K562 (cell line): ENCODE results near the gene FAM200B. TPM values are rescaled to one million over a fixed set of nuclear protein-coding genes. Genes with fewer than 3 reads are reported as not detected.

ENCODE experiments used
- ATAC-seq: fragments of 200-7000 bp; cut with Tn5 transposase; 3 replicates; pipeline ENCODE4 v1.9.1; 2020; ENCODE audit warnings: moderate library complexity
- BruUV-seq: library from RNA; stranded (reverse); fragments of 400-500 nt; replicated peaks from 2 replicates; lab custom pipeline; 2021; lab: Mats Ljungman, UMichigan
- CTCF ChIA-PET: fragments of 300-600 bp; formaldehyde crosslinking; extraction: SDS; loops from one replicate; lab custom pipeline; 2021; ENCODE audit warnings: low intra/inter-chr PET ratio; lab: Yijun Ruan, JAX
- POLR2A ChIA-PET: fragments of 300-600, 350-650 bp; sonication (Branson Sonifier 250); formaldehyde crosslinking; extraction: SDS; loops from one replicate; lab custom pipeline; 2021; ENCODE audit warnings: antibody characterized with exemption, inconsistent platforms; lab: Yijun Ruan, JAX
- DNase-seq, 4 experiments: peaks; one replicate each; pipeline versions ENCODE4 v3.0.0 to v3.0.0-alpha.2; 2011 to 2018; ENCODE audit warnings: low spot score in 3 of 4, mixed read lengths in 3 of 4; ENCODE audit errors: extremely low read depth in 1 of 4
- FAIRE-seq: peaks from 2 replicates; lab custom pipeline; 2011; peaks lifted over from hg19 to GRCh38; lab: Jason Lieb, UNC
- H2AFZ ChIP-seq: 2 replicates; pipeline ENCODE4 v1.6.0; 2011; ENCODE audit warnings: low read depth, low read length, control low read depth, inconsistent platforms
- H3K27ac ChIP-seq: fragments of 200-600 bp; 3 replicates; pipeline ENCODE4 v1.8.0; 2011; ENCODE audit warnings: low read depth, mild to moderate bottlenecking, control low read depth, inconsistent platforms, low read length, moderate library complexity, mixed read lengths; ENCODE audit errors: extremely low read depth
- H3K27me3 ChIP-seq, 2 experiments: fragments of 300-600 bp in 1 of 2; 2 replicates in 1 of 2; 3 replicates in 1 of 2; pipeline versions ENCODE4 v1.6.0 to v1.8.0; 2011; ENCODE audit warnings: inconsistent platforms in 2 of 2, low read length in 2 of 2, mild to moderate bottlenecking in 1 of 2, mixed read lengths in 1 of 2, moderate library complexity in 1 of 2; ENCODE audit not compliant: control insufficient read depth in 2 of 2, insufficient read depth in 2 of 2
- H3K36me3 ChIP-seq: fragments of 300-600 bp; 3 replicates; pipeline ENCODE4 v1.8.0; 2011; ENCODE audit warnings: mild to moderate bottlenecking, low read length, inconsistent platforms; ENCODE audit not compliant: control insufficient read depth, insufficient read depth
- H3K4me1 ChIP-seq, 2 experiments: fragments of 200-600 bp in 1 of 2; replicated peaks in 1 of 2; 2 replicates in 1 of 2; 3 replicates in 1 of 2; pipeline versions ENCODE4 v1.5.1 to v1.8.0; 2011; ENCODE audit warnings: inconsistent platforms in 2 of 2, low read length in 2 of 2, mild to moderate bottlenecking in 1 of 2, mixed read lengths in 1 of 2, moderate library complexity in 1 of 2; ENCODE audit not compliant: control insufficient read depth in 2 of 2, insufficient read depth in 2 of 2
- H3K4me2 ChIP-seq: 2 replicates; pipeline ENCODE4 v1.6.1; 2011; ENCODE audit warnings: low read length, control low read depth, inconsistent platforms, mixed read lengths; ENCODE audit not compliant: insufficient read depth
- H3K4me3 ChIP-seq: fragments of 200-600 bp; sonication (generic), shearing (Covaris generic); 2 replicates; pipeline ENCODE4 v1.5.1; 2016; ENCODE audit warnings: control low read depth, inconsistent platforms
- H3K79me2 ChIP-seq: fragments of 200-600 bp; 3 replicates; pipeline ENCODE4 v1.8.0; 2011; ENCODE audit warnings: low read length, inconsistent platforms; ENCODE audit not compliant: control insufficient read depth, insufficient read depth
- H3K9ac ChIP-seq, 2 experiments: 2 replicates each; pipeline versions ENCODE4 v1.6.0 to v1.6.1; 2011; ENCODE audit warnings: low read depth in 2 of 2, low read length in 2 of 2, control low read depth in 1 of 2, inconsistent platforms in 1 of 2, mild to moderate bottlenecking in 1 of 2, mixed read lengths in 1 of 2; ENCODE audit not compliant: insufficient read depth in 1 of 2
- H3K9me1 ChIP-seq: one replicate; pipeline ENCODE4 v1.6.0; 2011; ENCODE audit warnings: inconsistent platforms, mild to moderate bottlenecking, low read length, moderate library complexity; ENCODE audit not compliant: control insufficient read depth, insufficient read depth
- H3K9me3 ChIP-seq: replicated peaks from 2 replicates; pipeline ENCODE4 v1.5.1; 2011; ENCODE audit warnings: low read depth, low read length, inconsistent platforms; ENCODE audit not compliant: control insufficient read depth, insufficient read depth
- H4K20me1 ChIP-seq: replicated peaks from 2 replicates; pipeline ENCODE4 v1.6.1; 2011; ENCODE audit warnings: low read length, inconsistent platforms, mixed read lengths; ENCODE audit not compliant: control insufficient read depth, insufficient read depth
- DDX20 ChIP-seq: fragments of 450-650 bp; IDR thresholded peaks from 2 replicates; pipeline ENCODE4 v1.6.1; 2016; ENCODE audit warnings: missing genetic modification characterization, low read depth, mild to moderate bottlenecking, missing compliant biosample characterization, moderate library complexity
- E2F3 ChIP-seq: fragments of 250-450 bp; sonication (Bioruptor Pico); IDR thresholded peaks from 2 replicates; pipeline ENCODE4 v1.4.0; 2020; ENCODE audit warnings: mild to moderate bottlenecking
- PHF20 ChIP-seq: fragments of 450-650 bp; IDR thresholded peaks from 2 replicates; pipeline ENCODE4 v1.6.1; 2018; ENCODE audit not compliant: partially characterized antibody
- RFX5 ChIP-seq: IDR thresholded peaks from 2 replicates; pipeline ENCODE4 v1.6.1; 2011; ENCODE audit warnings: low read depth, mild to moderate bottlenecking, improper control_type of control experiment, low read length
- TAF7 ChIP-seq: fragments of 450-650 bp; IDR thresholded peaks from 2 replicates; pipeline ENCODE4 v1.6.1; 2016; ENCODE audit warnings: missing genetic modification characterization, missing compliant biosample characterization
- ZNF324 ChIP-seq: fragments of 250-450 bp; sonication (Bioruptor Pico); IDR thresholded peaks from 2 replicates; pipeline ENCODE4 v1.4.0; 2020; ENCODE audit warnings: mild to moderate bottlenecking
- ZNF384 ChIP-seq: IDR thresholded peaks from 2 replicates; pipeline ENCODE4 v1.6.1; 2012; ENCODE audit warnings: low read depth, low read length, improper control_type of control experiment
- ZNF695 ChIP-seq: fragments of 450-650 bp; formaldehyde crosslinking; IDR thresholded peaks from 2 replicates; pipeline ENCODE4 v1.4.0; 2020; ENCODE audit warnings: mild to moderate bottlenecking, moderate library complexity
- WGBS: fragments of 100-300 bp; shearing (Covaris generic); methylation state at CpG from one replicate; pipeline ENCODE4 v1.1.6; 2016; ENCODE audit warnings: low coverage, mixed read lengths; ENCODE audit not compliant: insufficient coverage; ENCODE audit errors: missing lambda C conversion rate; 5-methylcytosine and 5-hydroxymethylcytosine counted together
- in situ Hi-C: fragments of 300-500 bp; cut with MboI; formaldehyde crosslinking; loops from 4 replicates; pipeline ENCODE4 v1.15.0; 2018; ENCODE audit warnings: inconsistent platforms, mixed read lengths
- intact Hi-C: fragments of 100-400 bp; cut with micrococcal nuclease; formaldehyde crosslinking; loops from 2 replicates; pipeline ENCODE4 v1.14.2; 2022
- polyA plus RNA-seq, 8 experiments: library from polyadenylated mRNA; depleted of rRNA in 4 of 8; stranded (reverse) in 5 of 8; unstranded in 3 of 8; fragments of >200 nt; fragmentation: Nextera tagmentation in 2 of 8; fragmentation: Illumina TruSeq in 1 of 8; extraction: Ambion mirVana in 2 of 8; extraction: Trizol in 1 of 8; gene quantifications; 2 replicates each; pipeline versions ENCODE4 v1.2.1 to v1.2.3, GENCODE V29; 2011 to 2014; ENCODE audit warnings: inconsistent platforms in 1 of 8, missing spikeins in 1 of 8
- total RNA-seq, 7 experiments: library from RNA; depleted of rRNA in 6 of 7; stranded (reverse); fragments of >200 nt in 6 of 7; fragmentation: Illumina TruSeq in 2 of 7; extraction: Trizol in 2 of 7; gene quantifications; 2 replicates each; pipeline versions ENCODE4 v1.2.1 to v1.2.3, GENCODE V29; 2011 to 2021; ENCODE audit warnings: low replicate concordance in 1 of 7
- TF ChIP-seq, protein P1 (sequence below): sonication (generic); formaldehyde crosslinking; IDR thresholded peaks from 2 replicates; pipeline ENCODE4 v1.8.1; 2023; ENCODE audit warnings: mild to moderate bottlenecking, missing genetic modification reagents
- TF ChIP-seq, protein P2 (sequence below): sonication (generic); formaldehyde crosslinking; IDR thresholded peaks from 2 replicates; pipeline ENCODE4 v1.8.1; 2022; ENCODE audit warnings: missing genetic modification reagents
- TF ChIP-seq, protein P3 (sequence below), 2 experiments: fragments of 450-650 bp in 1 of 2; sonication (generic) in 1 of 2; formaldehyde crosslinking in 1 of 2; IDR thresholded peaks in 1 of 2; conservative IDR thresholded peaks in 1 of 2; 2 replicates each; pipeline versions ENCODE4 v1.6.1 to v1.8.1; 2016 to 2023; ENCODE audit warnings: mild to moderate bottlenecking in 2 of 2, moderate library complexity in 2 of 2, inconsistent platforms in 1 of 2, missing genetic modification reagents in 1 of 2

The FAM200B gene
- total and polyA plus RNA-seq, 9 of the 15 experiments (the other 6 are each of a cell fraction or from before 2014, with no cell fraction given): 17.4 to 48.0 (median 25.5) TPM

DNA sequence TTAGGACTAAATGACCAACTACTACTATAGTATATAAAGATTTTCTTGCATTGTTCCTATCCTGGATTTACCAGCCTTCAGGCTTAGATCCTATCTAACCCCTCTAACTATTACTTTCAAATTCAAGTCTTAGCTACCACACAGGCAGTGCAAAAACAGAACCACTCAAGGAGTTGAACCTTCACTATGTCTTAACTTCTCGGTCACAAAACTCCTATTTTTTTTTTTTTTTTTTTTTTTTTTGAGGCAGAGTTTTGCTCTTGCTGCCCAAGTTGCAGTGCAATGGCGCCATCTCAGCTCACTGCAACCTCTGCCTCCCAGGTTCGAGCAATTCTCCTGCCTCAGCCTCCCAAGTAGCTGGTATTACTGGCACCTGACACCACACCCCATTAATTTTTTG lies 6.3 kb upstream of the FAM200B start:
- FAIRE-seq (no peak), ATAC-seq (no peak), DNase-seq (no peak)
- ChIA-PET CTCF (no interaction called here), POLR2A (interaction anchor here (1.2 to 2.3 kb wide), 2 partner anchors 12 to 19 kb away, joined by 3 to 8 read pairs; no protein-coding TSS in a partner anchor)
- no peak overlapping the region for H3K27ac ChIP-seq
- peaks cover 67% of the 10 kb centered on the region for H3K79me2 ChIP-seq
- in situ Hi-C loops: no loop called here
- H3K36me3 ChIP-seq: peaks cover 7% of the 10 kb centered on the region; the same call in 2 of the 3 replicates
- TF ChIP-seq ZNF384 (peak; percentile 43; the same call in 1 of the 2 replicates), E2F3 (CRISPR knock-in tag) (no peak)
- TF ChIP-seq, protein P1, sequence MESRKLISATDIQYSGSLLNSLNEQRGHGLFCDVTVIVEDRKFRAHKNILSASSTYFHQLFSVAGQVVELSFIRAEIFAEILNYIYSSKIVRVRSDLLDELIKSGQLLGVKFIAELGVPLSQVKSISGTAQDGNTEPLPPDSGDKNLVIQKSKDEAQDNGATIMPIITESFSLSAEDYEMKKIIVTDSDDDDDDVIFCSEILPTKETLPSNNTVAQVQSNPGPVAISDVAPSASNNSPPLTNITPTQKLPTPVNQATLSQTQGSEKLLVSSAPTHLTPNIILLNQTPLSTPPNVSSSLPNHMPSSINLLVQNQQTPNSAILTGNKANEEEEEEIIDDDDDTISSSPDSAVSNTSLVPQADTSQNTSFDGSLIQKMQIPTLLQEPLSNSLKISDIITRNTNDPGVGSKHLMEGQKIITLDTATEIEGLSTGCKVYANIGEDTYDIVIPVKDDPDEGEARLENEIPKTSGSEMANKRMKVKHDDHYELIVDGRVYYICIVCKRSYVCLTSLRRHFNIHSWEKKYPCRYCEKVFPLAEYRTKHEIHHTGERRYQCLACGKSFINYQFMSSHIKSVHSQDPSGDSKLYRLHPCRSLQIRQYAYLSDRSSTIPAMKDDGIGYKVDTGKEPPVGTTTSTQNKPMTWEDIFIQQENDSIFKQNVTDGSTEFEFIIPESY: peak; percentile 63
- H3K4me2 ChIP-seq: no peak overlapping the region
- H3K4me3 ChIP-seq: no peak overlapping the region
- H3K27me3 ChIP-seq: no peaks in the 10 kb centered on the region
- WGBS: 83% methylated on average over 2 of the region's 3 CpGs
- no peaks in the 10 kb centered on the region for H3K9me1 ChIP-seq
- intact Hi-C loops: no loop called here
- H4K20me1 ChIP-seq: no peaks in the 10 kb centered on the region
- no peaks in the 10 kb centered on the region for H3K9me3 ChIP-seq
- no TSS peak for BruUV-seq
- H3K4me1 ChIP-seq: peaks cover 0 to 16% of the 10 kb centered on the region in 2 experiments; a peak in 3 of 5 replicates
- no peak overlapping the region for H2AFZ ChIP-seq
- no peak overlapping the region for H3K9ac ChIP-seq

DNA sequence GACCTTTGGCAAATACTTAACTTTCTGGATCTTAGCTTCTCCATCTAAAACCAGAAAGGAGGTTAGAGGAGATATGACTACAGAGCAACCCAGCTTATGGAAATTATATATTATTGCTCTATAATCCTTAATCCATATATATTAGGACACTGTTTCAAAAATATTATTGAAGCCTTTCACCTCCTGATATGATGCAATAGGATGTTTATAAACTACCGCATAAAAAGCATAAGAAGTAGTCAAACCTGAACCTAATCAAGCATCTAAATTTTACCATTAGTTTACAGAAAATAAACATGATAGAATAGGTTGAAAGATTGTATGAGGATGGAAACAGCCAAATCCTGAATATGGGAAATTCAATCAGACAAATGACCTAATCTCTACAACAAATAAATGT lies 5.6 kb upstream of the FAM200B start:
- Histone ChIP-seq H3K9me1 (no peaks in the 10 kb centered on the region), H2AFZ (no peak overlapping the region), H3K4me1 (peaks cover under 1 to 16% of the 10 kb centered on the region in 2 experiments; a peak in 4 of 5 replicates), H3K9me3 (no peaks in the 10 kb centered on the region), H3K4me2 (no peak overlapping the region), H3K27me3 (no peaks in the 10 kb centered on the region), H3K4me3 (no peak overlapping the region), H3K36me3 (peaks cover 7% of the 10 kb centered on the region; the same call in 2 of the 3 replicates), H4K20me1 (no peaks in the 10 kb centered on the region), H3K79me2 (peaks cover 74% of the 10 kb centered on the region), H3K9ac (no peak overlapping the region), H3K27ac (no peak overlapping the region)
- WGBS: 100% methylated on average over 1 of the region's 1 CpG
- ChIA-PET POLR2A (interaction anchor here (0.6 to 2.3 kb wide), 3 partner anchors 12 to 221 kb away, joined by 3 to 8 read pairs (median 3); no protein-coding TSS in a partner anchor), CTCF (no interaction called here)
- intact Hi-C loops (no loop called here), in situ Hi-C loops (no loop called here)
- ATAC-seq (no peak), FAIRE-seq (no peak), DNase-seq (no peak)
- no TSS peak for BruUV-seq
- TF ChIP-seq ZNF695 (CRISPR knock-in tag): no peak
- TF ChIP-seq, protein P2, sequence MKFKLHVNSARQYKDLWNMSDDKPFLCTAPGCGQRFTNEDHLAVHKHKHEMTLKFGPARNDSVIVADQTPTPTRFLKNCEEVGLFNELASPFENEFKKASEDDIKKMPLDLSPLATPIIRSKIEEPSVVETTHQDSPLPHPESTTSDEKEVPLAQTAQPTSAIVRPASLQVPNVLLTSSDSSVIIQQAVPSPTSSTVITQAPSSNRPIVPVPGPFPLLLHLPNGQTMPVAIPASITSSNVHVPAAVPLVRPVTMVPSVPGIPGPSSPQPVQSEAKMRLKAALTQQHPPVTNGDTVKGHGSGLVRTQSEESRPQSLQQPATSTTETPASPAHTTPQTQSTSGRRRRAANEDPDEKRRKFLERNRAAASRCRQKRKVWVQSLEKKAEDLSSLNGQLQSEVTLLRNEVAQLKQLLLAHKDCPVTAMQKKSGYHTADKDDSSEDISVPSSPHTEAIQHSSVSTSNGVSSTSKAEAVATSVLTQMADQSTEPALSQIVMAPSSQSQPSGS: no peak
- no peak for TF ChIP-seq PHF20
- no peak for TF ChIP-seq ZNF324 (CRISPR knock-in tag)
- TF ChIP-seq, protein P3, sequence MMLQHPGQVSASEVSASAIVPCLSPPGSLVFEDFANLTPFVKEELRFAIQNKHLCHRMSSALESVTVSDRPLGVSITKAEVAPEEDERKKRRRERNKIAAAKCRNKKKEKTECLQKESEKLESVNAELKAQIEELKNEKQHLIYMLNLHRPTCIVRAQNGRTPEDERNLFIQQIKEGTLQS (IDR thresholded peaks at IDR 0.05): peak; percentile 62
- TF ChIP-seq, protein P3 (CRISPR knock-in tag; conservative IDR thresholded peaks at IDR 0.05): no peak
- no peak for TF ChIP-seq TAF7 (tag)
- no peak for TF ChIP-seq RFX5
- TF ChIP-seq DDX20: no peak
